ENCODE results near the gene CADPS2.

Gene CADPS2

GRCh38 chr7:122886357-122887081 is at the start of gene CADPS2:
Gene CADPS2 (minus strand): TSS chr7:122886460. CDS start chr7:122886337, 123 bp downstream.
- DNase-seq: peak; percentile 11

- no peak for DNase-seq
Observed at GRCh38 chr7:122935620-122936019, 49.4 kb upstream of the CADPS2 start.

- DNase-seq: no peak
Observed at GRCh38 chr7:122919643-122920181, 33.5 kb upstream of the CADPS2 start.

- no peak for DNase-seq
Observed at GRCh38 chr7:122914812-122915211, 28.6 kb upstream of the CADPS2 start.

GRCh38 chr7:122913608-122914007 is 27.3 kb upstream of the CADPS2 start:
- DNase-seq: no peak

GRCh38 chr7:122902751-122903495 is 16.7 kb upstream of the CADPS2 start:
- DNase-seq: no peak

GRCh38 chr7:122901250-122901649 is 15.0 kb upstream of the CADPS2 start:
- DNase-seq: no peak

- DNase-seq: no peak
Observed at GRCh38 chr7:122896509-122896908, 10.2 kb upstream of the CADPS2 start.

GRCh38 chr7:122893486-122893885 is 7.2 kb upstream of the CADPS2 start:
- no peak for DNase-seq

- no peak for DNase-seq
Observed at GRCh38 chr7:122889116-122889515, 2.9 kb upstream of the CADPS2 start.

GRCh38 chr7:122887848-122888247 is 1.6 kb upstream of the CADPS2 start:
- DNase-seq: no peak

GRCh38 chr7:122887198-122887597 is 938 bp upstream of the CADPS2 start:
- DNase-seq: no peak

- DNase-seq: no peak
Observed at GRCh38 chr7:122885583-122886356, 490 bp downstream of the CADPS2 start.

- DNase-seq: no peak
Observed at GRCh38 chr7:122884186-122884585, 2.1 kb downstream of the CADPS2 start.

- DNase-seq: no peak
Observed at GRCh38 chr7:122883049-122883680, 3.1 kb downstream of the CADPS2 start.

GRCh38 chr7:122881324-122881723 is 4.9 kb downstream of the CADPS2 start:
- no peak for DNase-seq

GRCh38 chr7:122869260-122869659 is 17.0 kb downstream of the CADPS2 start:
- no peak for DNase-seq

GRCh38 chr7:122867471-122867980 is 18.7 kb downstream of the CADPS2 start:
- DNase-seq: no peak

GRCh38 chr7:122864838-122865237 is 21.4 kb downstream of the CADPS2 start:
- no peak for DNase-seq

- DNase-seq: no peak
Observed at GRCh38 chr7:122864016-122864415, 22.2 kb downstream of the CADPS2 start.

GRCh38 chr7:122858320-122858719 is 27.9 kb downstream of the CADPS2 start:
- no peak for DNase-seq

- DNase-seq: no peak
Observed at GRCh38 chr7:122850528-122850927, 35.7 kb downstream of the CADPS2 start.

- no peak for DNase-seq
Observed at GRCh38 chr7:122849957-122850328, 36.3 kb downstream of the CADPS2 start.

Data from stimulated activated CD4-positive, alpha-beta T cell treated with anti-CD3 and anti-CD28 coated beads, Interleukin-1b, Interleukin-23, amount 100 ng/mL, for 48 hours (primary cell).